ENCODE data around the gene SLC7A9.
"Not testable (repeated sequence)": the region's sequence is repeated elsewhere in the genome, so short reads cannot be mapped to it uniquely, and the experiment has no call there.

The SLC7A9 gene

DNA sequence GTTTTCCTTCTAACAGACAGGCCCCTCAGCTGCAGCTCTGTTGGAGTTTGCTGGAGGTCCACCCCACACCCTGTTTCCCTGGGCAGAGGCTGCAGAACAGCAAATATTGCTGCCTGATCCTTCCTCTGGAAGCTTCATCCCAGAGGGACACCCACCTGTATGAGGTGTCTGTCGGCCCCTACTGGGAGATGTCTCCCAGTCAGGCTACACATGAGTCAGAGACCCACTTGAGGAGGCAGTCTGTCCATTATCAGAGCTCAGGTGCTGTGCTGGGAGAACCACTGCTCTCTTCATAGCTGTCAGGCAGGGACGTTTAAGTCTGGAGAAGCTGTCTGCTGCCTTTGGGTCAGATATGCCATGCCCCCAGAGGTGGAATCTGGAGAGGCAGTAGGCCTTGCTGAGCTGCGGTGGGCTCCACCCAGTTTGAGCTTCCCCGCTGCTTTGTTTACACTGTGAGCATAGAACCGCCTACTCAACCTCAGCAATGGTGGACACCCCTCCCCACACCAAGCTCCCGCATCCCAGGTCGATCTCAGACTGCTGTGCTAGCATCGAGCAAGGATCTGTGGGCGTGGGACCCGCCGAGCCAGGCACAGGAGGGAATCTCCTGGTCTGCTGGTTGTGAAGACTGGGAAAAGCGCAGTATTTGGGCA is 82.3 kb downstream of the SLC7A9 start:
- not testable (repeated sequence) for DNase-seq

GRCh38 chr19:32782089-32782488 is 87.5 kb downstream of the SLC7A9 start:
- DNase-seq, result not testable (repeated sequence)

GRCh38 chr19:32781280-32781679 is 88.3 kb downstream of the SLC7A9 start:
- DNase-seq, result no peak
